Stimulated activated CD8-positive, alpha-beta memory T cell treated with anti-CD3 and anti-CD28 coated beads, Interleukin-12 subunit alpha, Interleukin-12 subunit beta, amount 100 ng/mL, for 4 hours (primary cell): ENCODE results near the gene MYO9A.

Source experiments
- DNase-seq: peaks from one replicate; pipeline ENCODE4 v3.0.0-alpha.2; 2020; ENCODE audit warnings: low read depth

MYO9A gene

GRCh38 chr15:71782422-71783165 lies 335.4 kb downstream of the MYO9A start:
- no peak for DNase-seq

- DNase-seq, result no peak
These were observed 336.0 kb downstream of the MYO9A start for GRCh38 chr15:71781965-71782265.

DNA sequence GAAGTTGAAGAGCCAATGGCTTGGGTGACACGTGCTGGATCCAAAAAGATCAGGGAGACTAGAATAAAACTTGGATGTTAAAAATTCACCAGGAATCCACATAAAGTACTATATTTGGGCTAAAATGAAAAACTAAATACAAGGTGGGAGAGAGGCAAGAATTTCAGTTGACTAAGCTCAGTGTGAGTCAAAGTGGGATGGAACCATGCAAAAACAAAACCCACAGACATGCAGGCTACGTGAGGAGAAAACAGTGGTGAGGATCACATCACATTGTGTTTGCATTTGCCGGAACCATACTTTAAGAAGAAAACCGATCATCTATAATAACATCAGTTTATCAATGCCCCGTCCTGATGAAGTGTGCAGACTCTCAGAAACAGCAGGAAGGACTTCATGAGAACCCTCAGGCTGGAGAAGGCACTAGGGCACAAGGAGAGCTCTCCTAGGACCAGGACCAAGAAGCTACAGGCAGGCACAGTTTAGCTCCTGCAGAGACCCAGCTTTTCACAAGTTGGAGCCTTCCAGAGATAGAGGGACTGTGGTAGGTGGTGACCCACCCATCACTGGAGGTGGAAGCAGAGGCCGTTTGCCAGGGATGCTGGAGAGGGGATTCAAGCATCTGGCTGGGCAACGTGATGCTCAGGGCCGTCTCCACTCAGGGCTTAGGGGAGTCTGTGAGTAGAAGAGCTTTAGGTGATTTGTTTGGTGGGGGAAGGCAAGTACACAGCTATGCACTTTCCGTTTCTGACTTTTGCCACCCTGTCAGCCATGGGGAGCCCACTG lies 336.6 kb downstream of the MYO9A start:
- DNase-seq, result no peak

GRCh38 chr15:71780115-71780976 lies 337.6 kb downstream of the MYO9A start:
- peak; percentile 6 for DNase-seq

GRCh38 chr15:71779073-71779797 lies 338.7 kb downstream of the MYO9A start:
- no peak for DNase-seq

- DNase-seq, result no peak
These were observed 340.6 kb downstream of the MYO9A start for GRCh38 chr15:71777216-71777943.

DNA sequence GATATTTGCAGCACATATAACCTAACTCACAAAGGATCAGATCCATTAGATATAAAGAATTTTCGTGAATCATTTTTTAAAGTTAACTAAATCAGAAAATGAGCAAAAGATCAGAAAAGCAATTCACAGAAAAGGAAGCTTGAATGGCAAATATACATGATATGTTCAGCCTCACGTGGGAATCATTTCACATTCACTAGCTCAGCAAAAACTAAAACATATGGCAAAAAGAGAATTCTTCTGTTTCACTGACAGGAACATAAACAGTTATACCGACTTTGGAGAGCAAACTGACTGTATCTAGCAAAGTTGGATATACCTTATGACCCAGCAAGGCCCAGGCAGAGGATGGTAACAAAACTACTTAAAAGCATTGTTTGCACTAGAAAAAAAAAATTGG lies 341.6 kb downstream of the MYO9A start:
- no peak for DNase-seq

DNA sequence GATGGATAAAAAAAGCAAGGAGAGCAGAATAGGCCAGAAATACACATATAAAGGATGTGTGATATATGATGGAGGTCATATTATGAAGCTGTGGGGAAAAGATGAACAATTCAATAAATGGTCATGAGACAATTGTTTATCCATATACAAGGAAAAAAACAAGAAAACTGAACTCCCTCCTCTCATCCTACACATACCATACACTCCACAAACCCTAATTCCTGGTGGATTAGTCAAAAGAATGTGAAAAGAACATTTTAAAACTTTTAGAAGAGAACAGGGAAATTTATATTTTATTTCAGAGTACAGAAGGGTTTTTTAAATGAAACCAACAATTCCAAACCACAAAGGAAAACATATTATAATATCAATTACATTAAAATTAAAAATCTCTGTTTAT lies 342.1 kb downstream of the MYO9A start:
- no peak for DNase-seq

GRCh38 chr15:71773206-71773859 lies 344.6 kb downstream of the MYO9A start:
- DNase-seq, result no peak
